Vagina (tissue), 2 donors: ENCODE measurements around the gene PLXNB1. TPM values are rescaled to one million over a fixed set of nuclear protein-coding genes. Genes with fewer than 3 reads are reported as not detected.

Experiments used
- DNase-seq, 2 donors: peaks; one replicate each; pipeline ENCODE4 v3.0.0-alpha.2; 2017; ENCODE audit errors: extremely low spot score in 2 of 2
- H3K27ac ChIP-seq: fragments of 200-600 bp; sonication (generic); one replicate; pipeline ENCODE4 v1.5.1; 2019
- H3K27me3 ChIP-seq: fragments of 200-600 bp; sonication (generic); one replicate; pipeline ENCODE4 v1.5.1; 2019
- H3K36me3 ChIP-seq, 2 donors: fragments of 200-600 bp; sonication (generic); one replicate each; pipeline ENCODE4 v1.5.1; 2017 to 2019
- H3K4me1 ChIP-seq: fragments of 200-600 bp; sonication (generic); one replicate; pipeline ENCODE4 v1.5.1; 2019
- H3K4me3 ChIP-seq, 2 donors: fragments of 200-600 bp; sonication (generic); 1 replicate in 1 of 2; 2 replicates in 1 of 2; pipeline ENCODE4 v1.5.1; 2016 to 2019
- H3K9me3 ChIP-seq: fragments of 200-600 bp; sonication (generic); one replicate; pipeline ENCODE4 v1.5.1; 2019
- POLR2A ChIP-seq, 2 donors: fragments of 450-650 bp; IDR thresholded peaks; one replicate each; pipeline ENCODE4 v1.6.1; 2017; ENCODE audit warnings: antibody characterized with exemption in 2 of 2, mild to moderate bottlenecking in 2 of 2, moderate library complexity in 2 of 2
- POLR2AphosphoS5 ChIP-seq, 2 donors: sonication (generic); formaldehyde crosslinking; IDR thresholded peaks; one replicate each; pipeline ENCODE4 v1.9.0; 2017; ENCODE audit warnings: antibody characterized with exemption in 2 of 2, mild to moderate bottlenecking in 2 of 2, low read depth in 1 of 2; ENCODE audit not compliant: insufficient read depth in 1 of 2
- intact Hi-C: fragments of 100-400 bp; cut with DNase I; formaldehyde crosslinking; loops from one replicate; pipeline ENCODE4 v1.15.1; 2023
- total RNA-seq: library from RNA; depleted of rRNA; stranded (reverse); fragments of >200 nt; gene quantifications from one replicate; pipeline ENCODE4 v1.2.3, GENCODE V29; 2016
- TF ChIP-seq, protein P1 (sequence below), 3 experiments: fragments of 450-650 bp in 2 of 3; fragments of 200-600 bp in 1 of 3; sonication (generic) in 1 of 3; IDR thresholded peaks; one replicate each; pipeline ENCODE4 v1.5.1; 2017 to 2019; ENCODE audit warnings: antibody characterized with exemption in 3 of 3, mild to moderate bottlenecking in 2 of 3, moderate library complexity in 2 of 3

Gene PLXNB1
- total RNA-seq, 1 donor from 2014 or later: 257 TPM

- DNase-seq: no peak
- H3K27me3 ChIP-seq: no peaks in the 10 kb centered on the region
- H3K27ac ChIP-seq: peak overlapping the region; percentile 85
- H3K9me3 ChIP-seq: no peaks in the 10 kb centered on the region
- H3K36me3 ChIP-seq: peaks cover 0 to 3% of the 10 kb centered on the region in 2 donors
- intact Hi-C loops: no loop called here
- H3K4me1 ChIP-seq: peaks cover 89% of the 10 kb centered on the region
- TF ChIP-seq POLR2A (IDR thresholded peaks at IDR 0.05) (peak in 1 of 2 donors; percentile 43), POLR2AphosphoS5 (IDR thresholded peaks at IDR 0.05; ENCODE audit: insufficient read depth in 1 of 2, low read depth in 1 of 2) (peak in 1 of 2 donors; percentile 65)
- TF ChIP-seq, protein P1, sequence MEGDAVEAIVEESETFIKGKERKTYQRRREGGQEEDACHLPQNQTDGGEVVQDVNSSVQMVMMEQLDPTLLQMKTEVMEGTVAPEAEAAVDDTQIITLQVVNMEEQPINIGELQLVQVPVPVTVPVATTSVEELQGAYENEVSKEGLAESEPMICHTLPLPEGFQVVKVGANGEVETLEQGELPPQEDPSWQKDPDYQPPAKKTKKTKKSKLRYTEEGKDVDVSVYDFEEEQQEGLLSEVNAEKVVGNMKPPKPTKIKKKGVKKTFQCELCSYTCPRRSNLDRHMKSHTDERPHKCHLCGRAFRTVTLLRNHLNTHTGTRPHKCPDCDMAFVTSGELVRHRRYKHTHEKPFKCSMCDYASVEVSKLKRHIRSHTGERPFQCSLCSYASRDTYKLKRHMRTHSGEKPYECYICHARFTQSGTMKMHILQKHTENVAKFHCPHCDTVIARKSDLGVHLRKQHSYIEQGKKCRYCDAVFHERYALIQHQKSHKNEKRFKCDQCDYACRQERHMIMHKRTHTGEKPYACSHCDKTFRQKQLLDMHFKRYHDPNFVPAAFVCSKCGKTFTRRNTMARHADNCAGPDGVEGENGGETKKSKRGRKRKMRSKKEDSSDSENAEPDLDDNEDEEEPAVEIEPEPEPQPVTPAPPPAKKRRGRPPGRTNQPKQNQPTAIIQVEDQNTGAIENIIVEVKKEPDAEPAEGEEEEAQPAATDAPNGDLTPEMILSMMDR (IDR thresholded peaks at IDR 0.05): no peak
- H3K4me3 ChIP-seq: peak overlapping the region; percentile 79 to 97
Measured at GRCh38 chr3:48428572-48429316, 1.1 kb downstream of the PLXNB1 start.

DNA sequence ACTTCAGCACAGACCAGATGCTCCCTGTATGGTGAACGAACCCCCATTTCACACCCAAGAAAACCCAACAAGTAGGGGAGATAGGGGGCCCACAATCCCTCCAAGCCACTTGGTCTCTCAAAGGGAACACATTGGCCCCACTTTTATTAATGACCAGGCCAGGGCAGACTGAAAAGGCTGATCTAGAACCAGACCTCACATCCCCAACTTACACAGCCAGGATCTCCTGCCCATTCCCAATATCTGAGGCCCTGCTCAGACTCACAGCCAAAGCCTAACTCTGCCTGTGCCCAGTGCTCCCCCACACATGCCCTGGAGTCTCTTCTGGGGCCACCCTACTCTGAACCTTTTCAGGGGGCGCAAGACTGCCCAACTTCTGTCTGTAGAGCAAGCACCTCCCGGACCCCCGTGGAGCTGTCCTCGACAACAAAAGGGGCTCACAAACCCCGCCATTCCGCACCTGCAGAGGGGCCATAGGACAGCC lies 1.8 kb downstream of the PLXNB1 start:
- Histone ChIP-seq H3K27me3 (no peaks in the 10 kb centered on the region), H3K4me1 (peaks cover 89% of the 10 kb centered on the region), H3K36me3 (peaks cover 0 to 9% of the 10 kb centered on the region in 2 donors), H3K4me3 (peak overlapping the region; percentile 79 to 97), H3K27ac (peak overlapping the region; percentile 85), H3K9me3 (no peaks in the 10 kb centered on the region)
- intact Hi-C loops: no loop called here
- TF ChIP-seq POLR2AphosphoS5 (IDR thresholded peaks at IDR 0.05; ENCODE audit: insufficient read depth in 1 of 2, low read depth in 1 of 2) (no peak), POLR2A (IDR thresholded peaks at IDR 0.05) (no peak)
- TF ChIP-seq, protein P1 (IDR thresholded peaks at IDR 0.05): no peak
- DNase-seq: no peak

GRCh38 chr3:48427630-48427962 lies 2.3 kb downstream of the PLXNB1 start:
- peaks cover 0 to 15% of the 10 kb centered on the region in 2 donors for H3K36me3 ChIP-seq

GRCh38 chr3:48426944-48427629 lies 2.8 kb downstream of the PLXNB1 start:
- H3K4me1 ChIP-seq: peaks cover 90% of the 10 kb centered on the region

More at GRCh38 chr3:48427630-48427962, 2.3 kb downstream of the PLXNB1 start:
- Histone ChIP-seq H3K4me3 (peak overlapping the region; percentile 79 to 97), H3K27ac (peak overlapping the region; percentile 85), H3K27me3 (no peaks in the 10 kb centered on the region), H3K4me1 (peaks cover 89% of the 10 kb centered on the region), H3K9me3 (no peaks in the 10 kb centered on the region)
- TF ChIP-seq POLR2A (IDR thresholded peaks at IDR 0.05): no peak
- TF ChIP-seq POLR2AphosphoS5 (IDR thresholded peaks at IDR 0.05; ENCODE audit: insufficient read depth in 1 of 2, low read depth in 1 of 2): no peak
- TF ChIP-seq, protein P1 (IDR thresholded peaks at IDR 0.05): no peak
- intact Hi-C loops: no loop called here
- no peak for DNase-seq

More at GRCh38 chr3:48426944-48427629, 2.8 kb downstream of the PLXNB1 start:
- H3K27ac ChIP-seq: peak overlapping the region; percentile 85
- H3K4me3 ChIP-seq: peak overlapping the region; percentile 79 to 97
- no peak for DNase-seq
- H3K27me3 ChIP-seq: no peaks in the 10 kb centered on the region
- H3K9me3 ChIP-seq: no peaks in the 10 kb centered on the region
- H3K36me3 ChIP-seq: peaks cover 0 to 16% of the 10 kb centered on the region in 2 donors
- TF ChIP-seq POLR2A (IDR thresholded peaks at IDR 0.05) (no peak), POLR2AphosphoS5 (IDR thresholded peaks at IDR 0.05; ENCODE audit: insufficient read depth in 1 of 2, low read depth in 1 of 2) (no peak)
- TF ChIP-seq, protein P1 (IDR thresholded peaks at IDR 0.05): no peak
- intact Hi-C loops: no loop called here
